Measurements from ENCODE around the gene NOP56. TPM values are rescaled to one million over a fixed set of nuclear protein-coding genes. Genes with fewer than 3 reads are reported as not detected.

Gene NOP56
- total and polyA plus RNA-seq, 9 of the 15 experiments (the other 6 are each of a cell fraction or from before 2014, with no cell fraction given), result 295 to 697 (median 439) TPM

- TF ChIP-seq DPF2 (IDR thresholded peaks at IDR 0.05), result peak; percentile 29; the same call in 1 of the 2 replicates
- TF ChIP-seq HMGXB4 (CRISPR knock-in tag; IDR thresholded peaks at IDR 0.05), result no peak
- no peak for TF ChIP-seq ZNF146 (CRISPR knock-in tag; IDR thresholded peaks at IDR 0.05; ENCODE audit: unreplicated experiment)
These were observed at the start of gene NOP56 (continued) for GRCh38 chr20:2651772-2652723.

GRCh38 chr20:2602746-2603145 is 49.7 kb upstream of the NOP56 start:
- ATAC-seq, result no peak
- no peaks in the 10 kb centered on the region for H3K9me1 ChIP-seq (ENCODE audit: control insufficient read depth, insufficient read depth, low read length)
- in situ Hi-C loops (cut with MboI), result no loop called here
- DNase-seq (ENCODE audit: extremely low read depth in 1 of 4, low spot score in 3 of 4), result peak in 2 of 4 experiments; percentile 13 to 19
- WGBS (ENCODE audit: insufficient coverage, low coverage, missing lambda C conversion rate), result 0% methylated on average over 4 of the region's 4 CpGs
- H3K27me3 ChIP-seq (ENCODE audit: control insufficient read depth in 2 of 2, insufficient read depth in 2 of 2, low read length in 2 of 2), result no peaks in the 10 kb centered on the region
- no peaks in the 10 kb centered on the region for H3K79me2 ChIP-seq (ENCODE audit: control insufficient read depth, insufficient read depth, low read length)
- H4K20me1 ChIP-seq (replicated peaks; ENCODE audit: control insufficient read depth, insufficient read depth, low read length), result no peaks in the 10 kb centered on the region
- intact Hi-C loops (cut with micrococcal nuclease), result no loop called here
- no peaks in the 10 kb centered on the region for H3K36me3 ChIP-seq (ENCODE audit: control insufficient read depth, insufficient read depth, low read length)
- CTCF ChIA-PET (ENCODE audit: low intra/inter-chr PET ratio), result no interaction called here
- no peak overlapping the region for H3K4me3 ChIP-seq
- no peak overlapping the region for H3K9ac ChIP-seq (ENCODE audit: insufficient read depth in 1 of 2, low read depth in 2 of 2, low read length in 2 of 2)
- H3K4me1 ChIP-seq (replicated peaks in 1 of 2; ENCODE audit: control insufficient read depth in 2 of 2, insufficient read depth in 2 of 2, low read length in 2 of 2), result no peaks in the 10 kb centered on the region; a peak in 1 of 5 replicates
- no peak overlapping the region for H3K4me2 ChIP-seq (ENCODE audit: insufficient read depth, low read length)
- H3K9me3 ChIP-seq (replicated peaks; ENCODE audit: control insufficient read depth, insufficient read depth, low read depth, low read length), result 0 out of 2 replicates have a peak, but pooled peaks cover 2% of the 10 kb centered on the region
- POLR2A ChIA-PET, result no interaction called here
- H2AFZ ChIP-seq (ENCODE audit: low read depth, low read length), result no peak overlapping the region
- no TSS peak for BruUV-seq (replicated peaks)
- FAIRE-seq, result no peak
- no peak overlapping the region for H3K27ac ChIP-seq (ENCODE audit: extremely low read depth, low read depth, low read length)
- peak; percentile 45; the same call in 1 of the 2 replicates for TF ChIP-seq RAD51 (IDR thresholded peaks at IDR 0.05; ENCODE audit: borderline replicate concordance, low read depth)
- no peak for TF ChIP-seq ATF7 (IDR thresholded peaks at IDR 0.05)
- no peak for TF ChIP-seq ETV6 (IDR thresholded peaks at IDR 0.05; ENCODE audit: borderline replicate concordance in 1 of 2, low read depth in 2 of 2, low read length in 1 of 2)
- TF ChIP-seq ETV6 (CRISPR knock-in tag; IDR thresholded peaks at IDR 0.05; ENCODE audit: borderline replicate concordance), result no peak
- no peak for TF ChIP-seq ZBTB8A (IDR thresholded peaks at IDR 0.05; ENCODE audit: partially characterized antibody)
- 0 out of 2 replicates have a peak, but pooled peaks have one; percentile 14 for TF ChIP-seq USF1 (CRISPR knock-in tag; IDR thresholded peaks at IDR 0.05)

All from K562 (cell line).